ENCODE measurements around the gene HECTD1.
"Not testable (repeated sequence)": the region's sequence is repeated elsewhere in the genome, so short reads cannot be mapped to it uniquely, and the experiment has no call there.

HECTD1 gene

DNA sequence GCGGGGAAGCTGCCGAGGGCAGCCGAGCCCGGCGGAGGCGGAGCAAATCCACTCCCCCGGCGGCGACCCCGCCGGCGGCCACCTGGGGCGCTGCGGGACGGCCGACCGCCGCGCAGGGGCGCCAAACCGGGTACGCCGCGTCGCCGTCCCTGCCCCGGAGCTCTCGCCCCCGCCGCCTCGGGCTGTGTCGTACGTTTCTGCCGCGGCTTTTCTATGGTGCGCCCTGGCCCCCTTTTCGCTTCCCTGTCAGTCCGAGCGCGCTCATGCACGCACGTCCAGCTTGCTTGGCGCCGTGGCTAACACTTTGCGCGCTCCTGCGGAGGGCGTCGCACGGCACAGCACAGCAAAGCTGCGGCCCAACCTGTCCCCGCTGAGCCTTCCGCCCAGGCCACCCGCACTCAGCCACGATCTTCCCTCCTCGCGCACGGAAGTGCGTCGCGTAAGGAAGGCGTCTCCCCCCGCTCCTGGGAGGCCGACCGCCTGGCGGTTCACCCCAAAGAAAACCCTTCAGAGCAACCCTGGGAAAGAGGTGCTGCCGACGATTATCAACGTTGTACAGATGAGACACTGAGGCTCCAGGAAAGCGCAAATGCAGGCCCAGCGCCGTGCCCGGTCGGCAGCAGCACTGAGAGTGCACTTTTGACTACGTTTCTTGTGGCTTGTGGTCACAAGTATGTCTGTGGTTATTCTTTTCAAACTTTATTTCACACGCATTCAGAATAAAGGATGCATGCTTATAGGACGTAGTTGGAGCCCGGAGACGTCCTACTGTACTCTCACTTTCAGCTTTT is at the start of gene HECTD1:
Gene HECTD1 (minus strand): TSS at position 39 of the 791 bp plus-strand sequence. CDS start 1,857 bp downstream, outside the sequence.
- peak; percentile 89 for DNase-seq

DNA sequence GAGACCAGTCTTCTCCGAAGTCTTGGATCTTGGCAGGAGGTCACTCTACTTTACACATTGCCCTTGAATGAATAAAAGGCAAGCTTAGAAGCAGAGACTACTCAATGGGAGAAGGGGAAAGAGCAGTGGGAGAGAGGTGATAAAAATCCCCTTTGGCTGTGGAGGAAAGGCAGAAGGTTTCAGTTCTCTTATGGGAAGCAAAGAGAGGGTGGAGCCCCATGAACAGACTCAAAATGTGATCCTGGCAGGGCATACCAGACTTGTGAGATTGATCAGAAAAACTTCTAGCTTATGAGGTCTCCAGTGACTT is 49.6 kb upstream of the HECTD1 start:
- no peak for DNase-seq

DNA sequence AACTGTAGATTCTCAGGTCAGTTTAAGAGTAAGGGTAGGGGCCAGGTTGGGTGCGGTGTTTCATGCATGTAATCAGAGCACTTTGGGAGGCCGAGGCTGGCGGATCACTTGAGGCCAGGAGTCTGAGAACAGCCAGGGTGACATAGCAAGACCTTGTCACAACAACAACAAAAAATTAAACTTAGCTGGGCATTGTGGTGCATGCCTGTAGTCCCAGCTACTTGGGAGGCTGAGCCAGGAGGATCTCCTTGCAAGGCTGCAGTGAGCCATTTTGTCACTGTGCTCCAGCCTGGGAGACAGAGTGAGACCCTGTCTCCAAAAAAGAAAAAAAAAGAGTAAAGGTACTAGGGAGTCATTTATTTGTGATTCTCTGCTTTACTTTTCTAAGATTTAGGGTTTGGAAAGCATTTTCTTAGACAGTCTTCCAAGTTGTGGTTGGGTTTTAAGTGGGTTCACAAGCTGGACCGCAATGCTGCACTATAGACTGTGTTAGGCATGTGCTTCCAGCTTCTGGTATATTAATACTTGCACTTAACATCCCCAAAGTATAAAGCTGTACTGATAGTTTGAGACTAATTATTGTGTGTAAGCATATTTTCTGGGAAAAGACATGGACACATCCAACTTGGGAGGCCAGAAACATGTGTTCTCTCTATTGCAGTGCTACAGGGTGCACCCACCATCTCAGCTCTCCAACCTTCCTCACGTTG is 49.1 kb upstream of the HECTD1 start:
- no peak for DNase-seq

DNA sequence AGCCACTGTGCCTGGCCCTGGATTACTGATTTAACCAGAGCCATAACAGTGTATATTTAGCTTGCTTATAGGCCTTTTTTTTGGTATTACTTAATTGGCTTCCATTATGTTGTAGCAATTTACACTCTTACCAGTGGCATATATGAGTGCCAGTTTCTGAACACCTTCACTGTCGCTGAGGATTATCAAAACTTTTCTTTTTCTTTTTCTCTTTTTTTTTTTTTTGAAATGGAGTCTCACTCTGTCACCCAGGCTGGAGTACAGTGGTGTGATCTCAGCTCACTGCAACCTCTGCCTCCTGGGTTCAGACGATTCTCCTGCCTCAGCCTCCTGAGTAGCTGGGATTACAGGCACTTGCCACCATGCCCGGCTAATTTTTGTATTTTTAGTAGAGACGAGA is 48.3 kb upstream of the HECTD1 start:
- DNase-seq = not testable (repeated sequence)

DNA sequence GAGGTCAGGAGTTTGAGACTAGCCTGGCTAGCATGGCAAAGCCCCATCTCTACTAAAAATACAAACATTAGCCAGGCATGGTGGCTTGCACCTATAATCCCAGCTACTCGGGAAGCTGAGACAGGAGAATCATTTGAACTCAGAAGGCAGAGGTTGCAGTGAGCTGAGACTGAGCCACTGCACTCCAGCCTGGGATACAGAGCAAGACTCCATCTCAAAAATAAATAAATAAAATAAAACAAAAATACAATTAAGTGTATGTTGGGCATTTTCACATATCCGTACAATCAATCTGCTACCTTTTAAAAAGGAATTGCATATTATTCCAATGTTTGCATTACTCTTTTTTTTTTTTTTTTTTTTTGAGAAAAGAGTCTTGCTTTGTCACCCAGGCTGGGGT is 47.7 kb upstream of the HECTD1 start:
- DNase-seq = no peak

DNA sequence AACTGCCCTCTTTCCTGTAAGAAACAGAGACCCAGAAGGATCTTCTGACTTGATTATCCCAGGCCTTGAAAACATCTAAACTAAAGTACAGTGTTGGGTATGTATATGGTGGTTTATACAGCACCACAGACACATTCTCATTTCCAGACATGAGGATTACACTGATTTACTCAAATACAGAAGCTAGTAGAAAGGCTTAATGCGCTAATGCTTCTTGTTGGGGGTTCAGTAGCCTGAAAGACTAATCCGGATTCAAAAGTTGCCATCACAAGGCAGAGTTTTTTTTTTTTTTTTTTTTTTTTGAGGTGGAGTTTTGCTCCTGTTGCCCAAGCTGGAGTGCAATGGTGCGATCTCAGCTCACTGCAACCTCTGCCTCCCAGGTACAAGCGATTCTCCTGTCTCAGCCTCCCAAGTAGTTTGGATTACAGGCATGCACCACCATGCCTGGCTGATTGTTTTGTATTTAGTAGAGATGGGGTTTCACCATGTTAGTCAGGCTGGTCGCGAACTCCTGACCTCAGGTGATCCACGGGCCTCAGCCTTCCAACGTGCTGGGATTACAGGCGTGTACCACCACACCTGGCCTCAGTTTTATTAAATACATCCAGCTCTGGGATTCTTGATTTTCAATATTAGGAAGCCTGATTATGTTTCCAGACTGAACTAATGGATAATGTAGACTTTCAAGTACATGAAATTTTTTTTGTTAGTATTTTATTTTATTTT is 46.3 kb upstream of the HECTD1 start:
- no peak for DNase-seq

DNA sequence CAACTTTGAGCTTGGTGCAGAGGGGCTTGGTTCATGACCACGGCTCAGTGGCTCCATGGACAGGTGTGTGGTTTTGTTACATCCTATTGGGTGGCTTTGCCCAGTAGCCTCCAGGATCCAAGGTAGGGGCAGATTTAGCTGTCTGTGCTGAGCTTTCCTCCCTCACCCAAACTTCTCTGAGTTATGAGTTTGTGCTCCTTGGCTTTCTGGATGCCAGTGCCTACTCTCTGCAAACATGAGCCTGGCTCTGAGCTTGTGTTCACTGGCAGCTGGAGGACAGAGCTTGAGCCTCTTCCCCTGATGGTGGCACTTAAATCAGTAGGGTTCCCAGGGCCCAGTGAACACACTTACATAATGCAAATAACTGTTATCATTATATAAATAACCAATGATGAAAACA is 45.3 kb upstream of the HECTD1 start:
- no peak for DNase-seq

DNA sequence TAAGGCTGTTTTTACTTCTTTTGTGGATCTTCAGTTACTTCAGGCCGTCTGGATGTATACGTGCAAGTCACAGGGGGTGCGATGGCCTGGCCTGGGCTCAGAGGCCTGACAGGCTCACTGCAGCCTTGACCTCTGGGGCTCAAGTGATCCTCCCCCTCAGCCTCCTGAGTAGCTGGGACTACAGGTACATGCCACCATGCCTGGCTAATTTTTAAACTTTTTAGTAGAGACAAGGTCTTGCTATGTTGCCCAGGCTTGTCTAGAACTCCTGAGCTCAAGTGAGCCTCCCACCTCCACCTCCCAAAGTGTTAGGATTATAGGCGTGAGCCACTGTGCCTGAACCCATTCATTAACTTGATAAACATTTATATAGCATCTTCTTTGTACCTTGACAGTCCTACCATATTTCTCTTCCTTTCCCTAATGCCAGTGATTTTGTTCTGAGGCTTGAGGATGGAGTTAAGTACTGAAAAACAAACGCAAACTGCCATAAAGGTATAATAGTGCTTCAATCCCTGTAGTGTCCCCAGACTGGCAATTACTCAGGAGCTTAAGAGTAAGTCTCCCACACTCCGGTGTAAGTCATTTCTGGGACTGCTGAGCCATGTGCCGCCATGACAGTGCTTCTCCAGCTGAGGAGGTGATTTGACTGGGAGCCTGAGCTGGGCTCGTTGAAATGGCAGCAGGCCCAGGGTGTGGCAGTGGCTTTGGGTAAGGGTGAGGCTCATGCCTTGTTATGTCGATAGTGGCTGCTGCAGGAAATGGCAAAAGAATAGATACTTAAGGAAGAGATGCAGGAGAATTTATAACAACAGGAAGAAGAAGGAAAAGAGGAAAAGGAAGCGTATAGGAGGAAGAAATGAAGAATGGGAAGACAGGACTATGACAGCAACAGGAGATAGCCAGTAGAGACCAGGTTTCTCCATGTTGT is 43.7 kb upstream of the HECTD1 start:
- DNase-seq = no peak

DNA sequence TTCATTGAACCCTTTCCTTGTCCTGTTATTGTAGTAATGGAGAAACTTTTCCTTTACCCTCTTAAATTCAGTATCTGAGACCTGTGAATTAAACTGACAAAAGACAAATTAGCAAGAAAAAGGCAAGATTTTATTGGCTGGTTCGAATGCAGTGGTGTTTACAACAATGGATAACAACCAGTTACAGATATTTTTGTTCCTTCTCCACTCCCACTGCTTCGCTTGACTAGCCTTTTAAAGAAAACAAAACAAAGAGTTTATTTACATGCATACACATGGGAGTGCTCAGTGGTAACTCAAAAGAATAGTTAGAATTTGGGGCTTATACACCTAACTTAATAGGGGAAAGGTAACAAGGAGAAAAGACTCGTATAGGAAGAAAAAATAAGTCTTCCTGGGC is 37.0 kb upstream of the HECTD1 start:
- DNase-seq = no peak

DNA sequence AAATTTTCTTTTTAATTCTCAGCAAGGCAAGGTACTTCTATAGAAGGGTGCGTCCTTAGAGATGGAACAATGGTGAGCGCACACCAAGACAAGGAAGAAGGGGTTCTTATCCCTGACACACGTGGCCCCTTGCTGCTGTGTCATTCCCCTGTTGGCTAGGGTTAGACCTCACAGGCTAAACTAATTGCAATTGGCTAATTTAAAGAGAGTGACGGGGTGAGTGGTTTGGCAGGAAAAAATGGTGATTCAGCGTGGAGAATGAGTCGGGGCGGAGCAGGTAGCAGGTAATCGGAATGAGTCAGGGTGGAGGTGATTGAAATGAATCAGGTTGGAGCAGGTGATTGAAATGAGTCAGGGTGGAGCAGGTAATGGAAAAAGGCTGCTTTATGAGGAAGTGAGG is 36.3 kb upstream of the HECTD1 start:
- DNase-seq = no peak

DNA sequence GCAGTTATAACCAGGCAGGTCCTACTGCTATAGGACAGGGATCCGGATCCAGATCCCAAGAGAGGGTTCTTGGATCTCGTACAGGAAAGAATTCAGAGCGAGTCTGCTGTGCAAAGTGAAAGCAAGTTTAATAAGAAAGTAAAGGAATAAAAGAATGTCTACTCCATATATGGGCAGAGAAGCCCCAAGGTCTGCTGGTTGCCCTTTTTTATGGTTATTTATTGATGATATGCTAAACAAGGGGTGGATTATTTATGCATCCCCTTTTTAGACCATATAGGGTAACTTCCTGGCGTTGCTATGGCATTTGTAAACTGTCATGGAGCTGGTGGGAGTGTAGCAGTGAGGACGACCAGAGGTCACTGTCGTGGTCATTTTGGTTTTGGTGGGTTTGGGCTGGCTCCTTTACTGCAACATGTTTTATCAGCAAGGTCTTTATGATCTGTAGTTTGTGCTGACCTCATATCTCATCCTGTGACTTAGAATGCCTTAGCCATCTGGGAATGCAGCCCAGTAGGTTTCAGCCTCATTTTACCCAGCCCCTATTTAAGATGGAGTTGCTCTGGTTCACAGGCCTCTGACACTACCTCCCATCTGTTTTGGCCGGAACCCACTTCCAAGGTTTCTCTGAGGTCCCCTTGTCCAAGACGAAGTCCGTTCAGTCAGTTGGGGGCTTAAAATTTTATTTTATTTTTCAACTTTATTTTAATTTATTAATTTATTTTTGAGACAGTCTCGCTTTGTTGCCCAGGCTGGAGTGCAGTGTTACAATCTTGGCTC is 34.8 kb upstream of the HECTD1 start:
- DNase-seq = not testable (repeated sequence)

DNA sequence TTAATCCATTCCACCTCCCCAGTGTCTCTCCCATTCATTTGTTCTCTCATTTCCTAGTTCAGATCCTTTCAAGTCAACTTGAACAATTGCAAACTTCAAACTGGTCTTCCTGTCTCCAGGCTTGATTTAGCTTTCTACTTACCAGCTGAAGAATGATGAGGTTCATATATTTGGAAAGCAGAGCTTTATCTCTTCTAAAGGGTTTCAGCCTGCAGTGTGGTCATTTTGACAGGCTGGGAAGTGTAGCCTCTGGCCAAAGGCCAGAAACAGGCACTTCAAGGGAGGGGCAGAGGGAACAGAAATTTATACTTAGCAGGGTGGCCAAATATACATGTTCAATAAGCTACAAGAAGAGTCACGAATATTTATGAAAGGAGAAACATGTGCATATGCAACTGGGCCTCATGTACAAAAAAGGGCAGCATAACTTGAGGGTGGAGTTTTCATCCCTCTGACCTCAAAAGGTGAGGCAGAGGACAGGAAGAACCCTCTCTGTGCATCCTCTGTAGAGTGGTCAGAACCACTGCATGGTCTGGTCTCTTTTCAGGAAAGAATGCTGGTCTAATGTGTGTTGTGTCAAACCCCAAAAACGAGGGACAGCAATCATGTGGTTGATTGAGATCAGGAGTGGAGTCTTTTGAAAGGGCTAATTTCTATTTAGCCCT is 34.0 kb upstream of the HECTD1 start:
- DNase-seq = no peak

DNA sequence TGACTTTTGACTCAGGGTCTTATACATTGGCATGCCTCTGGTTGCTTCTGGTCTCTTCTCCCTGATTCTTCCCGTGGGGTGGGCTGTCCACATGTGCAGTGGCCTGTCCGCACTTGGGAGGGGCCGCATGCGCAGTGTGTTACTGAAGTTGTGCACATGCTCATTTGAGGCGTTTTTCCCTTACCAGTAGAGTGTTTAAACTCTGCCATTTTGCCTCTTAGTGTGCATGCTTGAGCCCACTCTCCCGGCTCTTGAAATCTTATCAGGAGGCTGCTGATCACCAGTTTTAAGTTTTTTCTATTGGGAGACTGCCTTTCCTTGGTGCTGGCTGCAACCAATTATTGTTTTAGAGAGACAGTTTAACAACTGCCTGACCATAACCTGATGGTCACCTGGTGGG is 32.1 kb upstream of the HECTD1 start:
- DNase-seq = no peak

DNA sequence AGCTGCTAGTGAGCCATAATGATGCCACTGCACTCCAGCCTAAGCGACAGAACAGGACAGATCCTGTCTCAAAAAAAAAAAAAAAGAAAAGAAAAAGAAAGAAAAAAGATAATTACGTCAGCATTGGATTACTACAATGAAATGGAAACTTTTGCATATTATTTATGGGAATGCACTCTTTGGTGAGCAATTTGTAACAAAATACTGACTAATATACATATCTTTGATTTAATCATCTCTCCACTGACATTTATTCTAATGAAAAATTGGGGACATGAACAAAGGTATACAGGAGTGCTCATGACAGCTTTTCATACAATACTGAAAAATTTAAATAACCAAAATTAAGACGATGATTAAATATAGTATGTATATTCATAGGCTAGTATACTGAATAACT is 27.9 kb upstream of the HECTD1 start:
- no peak for DNase-seq

DNA sequence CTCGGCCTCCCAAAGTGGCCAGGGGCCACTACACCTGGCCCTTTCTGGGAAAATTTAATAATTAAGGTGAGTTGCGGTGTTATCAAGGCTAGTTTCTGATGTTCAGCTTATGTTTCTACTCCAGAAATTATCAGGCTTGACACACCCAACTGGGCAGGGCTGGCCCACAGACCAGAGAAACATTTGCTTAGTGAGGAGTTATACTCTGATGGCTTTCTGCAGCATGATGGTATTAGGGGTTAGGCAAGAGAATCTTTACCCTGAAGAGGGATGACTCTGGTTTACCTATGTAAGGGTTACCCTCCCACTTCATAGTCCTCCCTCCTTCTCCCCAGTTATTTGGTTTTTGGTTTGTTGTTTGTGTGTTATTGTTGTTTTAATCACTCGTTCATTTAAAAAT is 24.5 kb upstream of the HECTD1 start:
- DNase-seq = no peak

DNA sequence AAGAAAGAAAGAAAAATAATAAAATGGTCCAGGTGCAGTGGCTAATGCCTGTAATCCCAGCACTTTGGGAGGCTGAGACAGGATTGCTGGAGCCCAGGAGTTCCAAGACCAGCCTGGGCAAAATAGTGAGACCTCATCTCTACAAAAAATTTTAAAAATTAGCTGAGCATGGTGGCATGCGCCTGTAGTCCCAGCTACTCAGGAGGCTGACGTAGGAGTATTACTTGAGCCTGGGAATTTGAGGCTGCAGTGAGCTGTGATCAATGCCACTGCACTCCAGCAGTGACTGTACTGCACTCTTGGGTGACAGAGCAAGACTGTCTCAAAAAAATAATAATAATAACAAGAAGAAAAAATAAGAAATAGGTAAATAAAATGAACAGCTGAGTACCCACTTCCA is 23.7 kb upstream of the HECTD1 start:
- DNase-seq = not testable (repeated sequence)

DNA sequence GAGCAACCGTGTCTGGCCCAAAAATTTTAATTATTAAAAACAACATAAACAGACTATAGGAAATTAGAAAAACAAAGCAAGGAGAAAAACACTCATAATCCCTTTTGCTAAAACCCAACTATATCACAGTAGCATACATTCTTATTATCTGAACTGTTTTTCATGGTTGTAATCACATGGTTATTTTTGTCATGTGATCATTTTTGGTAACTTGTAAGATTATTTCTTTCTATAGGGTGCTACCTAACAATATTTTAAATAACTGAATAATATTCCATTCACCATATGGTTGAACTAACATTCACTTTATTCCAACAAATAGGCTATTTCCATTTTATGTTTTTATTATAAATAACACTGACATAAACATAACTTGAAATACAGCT is 23.0 kb upstream of the HECTD1 start:
- no peak for DNase-seq

DNA sequence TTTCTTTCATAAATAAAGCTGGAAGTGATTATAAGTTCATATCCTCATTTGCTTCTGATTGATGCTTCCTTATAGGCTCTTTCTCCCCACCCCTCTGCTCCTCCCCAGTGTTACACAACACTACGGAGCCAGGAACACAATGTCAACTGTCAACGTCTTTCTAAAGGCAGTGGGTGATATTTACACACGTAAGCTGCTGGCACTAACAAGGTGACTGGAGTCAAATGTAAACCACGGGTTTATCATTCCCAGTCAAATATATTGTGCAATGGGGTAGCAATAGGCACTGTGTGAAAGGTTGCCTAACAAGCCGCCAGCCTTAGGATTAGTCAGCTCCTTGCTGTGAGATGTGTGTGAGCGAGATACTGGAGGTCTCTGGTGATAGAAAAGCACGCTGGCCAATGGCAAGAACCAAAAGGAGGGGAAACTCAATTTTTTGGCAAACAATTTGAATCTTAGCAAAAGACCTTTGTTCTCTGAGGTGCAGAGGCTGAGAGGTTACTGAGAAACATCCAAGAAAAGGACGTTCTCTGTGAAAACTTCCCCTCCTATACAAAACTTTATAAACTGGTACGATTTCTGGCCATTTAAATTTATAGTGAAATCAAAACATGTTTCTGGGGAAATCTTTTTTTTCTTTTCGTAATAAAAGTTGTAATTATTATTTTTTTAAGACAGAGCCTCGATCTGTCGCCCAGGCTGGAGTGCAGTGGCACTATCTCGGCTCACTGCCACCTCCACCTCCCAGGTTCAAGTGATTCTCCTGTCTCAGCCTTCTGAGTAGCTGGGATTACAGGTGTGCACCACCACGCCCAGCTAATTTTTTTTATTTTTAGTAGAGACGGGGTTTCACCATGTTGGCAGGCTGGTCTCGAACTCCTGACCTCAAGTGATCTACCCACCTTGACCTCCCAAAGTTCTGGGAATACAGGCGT is 22.3 kb upstream of the HECTD1 start:
- DNase-seq = peak; percentile 96

DNA sequence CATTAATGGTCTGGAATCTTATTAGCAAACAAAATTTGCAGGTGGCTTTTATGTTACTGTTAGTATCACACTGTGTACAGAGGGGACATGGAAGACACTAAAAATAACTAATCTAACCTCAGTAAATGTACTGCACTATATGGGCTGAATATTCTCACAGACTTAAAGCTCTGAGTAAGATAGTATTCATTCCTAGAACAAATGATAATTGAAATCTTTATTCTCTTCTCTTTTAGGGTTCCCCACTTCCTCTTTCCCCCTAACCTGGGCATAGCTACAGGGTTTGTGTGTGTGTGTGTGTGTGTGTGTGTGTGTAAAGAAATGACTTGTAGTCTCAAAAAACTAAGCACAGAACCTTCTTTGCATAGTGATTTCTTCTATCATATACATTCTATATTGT is 21.4 kb upstream of the HECTD1 start:
- DNase-seq = no peak

DNA sequence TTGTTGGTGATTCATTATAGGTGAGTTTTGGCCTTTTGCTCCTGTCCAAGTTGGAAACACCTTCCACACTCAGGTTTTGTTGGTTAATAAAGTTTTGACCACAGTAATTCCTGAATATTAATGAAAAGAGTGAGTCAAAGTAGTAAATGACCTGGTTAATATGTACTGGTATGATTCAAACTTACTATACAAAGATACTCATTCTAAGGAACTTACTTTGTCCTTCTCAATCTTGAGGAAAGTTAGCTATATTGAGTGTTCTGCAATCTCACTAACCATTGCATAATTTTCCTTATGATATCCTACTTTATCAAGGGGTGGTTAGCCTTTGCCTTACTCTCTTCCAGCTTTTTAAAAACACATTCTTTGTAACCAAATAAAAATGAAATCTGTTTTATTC is 20.9 kb upstream of the HECTD1 start:
- no peak for DNase-seq

All from DMS153 (cell line).